HAP-1 (cell line): ENCODE results near the gene SNX3.

Experiments used
- DNase-seq, 2 experiments: peaks; one replicate each; pipeline ENCODE4 v3.0.0-alpha.2; 2016 to 2020; ENCODE audit warnings: low spot score in 2 of 2
- H3K27me3 ChIP-seq: fragments of 250-450 bp; sonication (Bioruptor Pico); 2 replicates; pipeline ENCODE4 v1.5.1; 2020; ENCODE audit warnings: low read depth, mild to moderate bottlenecking, moderate library complexity
- H3K36me3 ChIP-seq: fragments of 250-450 bp; sonication (Bioruptor Pico); replicated peaks from 2 replicates; pipeline ENCODE4 v1.5.1; 2020; ENCODE audit warnings: mild to moderate bottlenecking
- H3K4me1 ChIP-seq: fragments of 250-450 bp; sonication (Bioruptor Pico); 2 replicates; pipeline ENCODE4 v1.5.1; 2020; ENCODE audit warnings: mild to moderate bottlenecking
- H3K4me3 ChIP-seq: fragments of 250-450 bp; sonication (Bioruptor Pico); 2 replicates; pipeline ENCODE4 v1.5.1; 2020; ENCODE audit warnings: mild to moderate bottlenecking, moderate library complexity
- H3K9me3 ChIP-seq: fragments of 250-450 bp; sonication (Bioruptor Pico); 2 replicates; pipeline ENCODE4 v1.5.1; 2020; ENCODE audit warnings: mild to moderate bottlenecking, moderate library complexity
- in situ Hi-C: fragments of 300-500 bp; cut with MboI; formaldehyde crosslinking; loops from 3 replicates; pipeline ENCODE4 v1.14.3; 2020; ENCODE audit warnings: low sequenced_read_pairs, inconsistent platforms, mixed read lengths

The SNX3 gene

GRCh38 chr6:108180266-108180665 lies 80.6 kb downstream of the SNX3 start:
- in situ Hi-C loops = no loop called here
- Histone ChIP-seq H3K27me3 (no peaks in the 10 kb centered on the region), H3K36me3 (no peaks in the 10 kb centered on the region), H3K4me3 (no peak overlapping the region), H3K9me3 (no peaks in the 10 kb centered on the region), H3K4me1 (peaks cover 20% of the 10 kb centered on the region)
- peak; percentile 45 to 73 for DNase-seq

- Histone ChIP-seq H3K4me1 (peaks cover 20% of the 10 kb centered on the region), H3K27me3 (no peaks in the 10 kb centered on the region), H3K36me3 (no peaks in the 10 kb centered on the region), H3K9me3 (no peaks in the 10 kb centered on the region), H3K4me3 (no peak overlapping the region)
- in situ Hi-C loops = no loop called here
- peak; percentile 60 to 76 for DNase-seq
Measured at GRCh38 chr6:108179741-108180140, 81.1 kb downstream of the SNX3 start.

GRCh38 chr6:108176281-108177089 lies 84.4 kb downstream of the SNX3 start:
- H3K4me1 ChIP-seq = peaks cover 20% of the 10 kb centered on the region
- no peak for DNase-seq
- H3K9me3 ChIP-seq = no peaks in the 10 kb centered on the region
- no peak overlapping the region for H3K4me3 ChIP-seq
- no peaks in the 10 kb centered on the region for H3K36me3 ChIP-seq
- no peaks in the 10 kb centered on the region for H3K27me3 ChIP-seq
- in situ Hi-C loops = no loop called here

- H3K36me3 ChIP-seq = no peaks in the 10 kb centered on the region
- H3K9me3 ChIP-seq = no peaks in the 10 kb centered on the region
- in situ Hi-C loops = no loop called here
- DNase-seq = no peak
- no peak overlapping the region for H3K4me3 ChIP-seq
- no peaks in the 10 kb centered on the region for H3K27me3 ChIP-seq
- H3K4me1 ChIP-seq = peaks cover 18% of the 10 kb centered on the region
Measured at GRCh38 chr6:108175592-108176279, 85.1 kb downstream of the SNX3 start.

- DNase-seq = no peak
- in situ Hi-C loops = no loop called here
- Histone ChIP-seq H3K9me3 (no peaks in the 10 kb centered on the region), H3K27me3 (no peaks in the 10 kb centered on the region), H3K4me3 (no peak overlapping the region), H3K36me3 (no peaks in the 10 kb centered on the region), H3K4me1 (peaks cover 15% of the 10 kb centered on the region)
Measured at GRCh38 chr6:108175176-108175591, 85.7 kb downstream of the SNX3 start.

- peak in 1 of 2 experiments; percentile 8 for DNase-seq
- Histone ChIP-seq H3K36me3 (no peaks in the 10 kb centered on the region), H3K9me3 (no peaks in the 10 kb centered on the region), H3K4me3 (no peak overlapping the region), H3K27me3 (no peaks in the 10 kb centered on the region), H3K4me1 (peaks cover 9% of the 10 kb centered on the region)
- in situ Hi-C loops = no loop called here
Measured at GRCh38 chr6:108174371-108175175, 86.3 kb downstream of the SNX3 start.

GRCh38 chr6:108171918-108172516 lies 88.8 kb downstream of the SNX3 start:
- DNase-seq = no peak
- H3K36me3 ChIP-seq = no peaks in the 10 kb centered on the region
- no peak overlapping the region for H3K4me3 ChIP-seq
- H3K27me3 ChIP-seq = no peaks in the 10 kb centered on the region
- no peaks in the 10 kb centered on the region for H3K9me3 ChIP-seq
- in situ Hi-C loops = no loop called here
- no peaks in the 10 kb centered on the region for H3K4me1 ChIP-seq

- no peaks in the 10 kb centered on the region for H3K27me3 ChIP-seq
Measured at GRCh38 chr6:108171291-108171917, 89.4 kb downstream of the SNX3 start.

GRCh38 chr6:108170332-108171290 lies 90.2 kb downstream of the SNX3 start:
- Histone ChIP-seq H3K36me3 (no peaks in the 10 kb centered on the region), H3K9me3 (0 out of 2 replicates have a peak, but pooled peaks cover 2% of the 10 kb centered on the region), H3K27me3 (no peaks in the 10 kb centered on the region), H3K4me3 (no peak overlapping the region), H3K4me1 (no peaks in the 10 kb centered on the region)
- no peak for DNase-seq
- in situ Hi-C loops = no loop called here

More at GRCh38 chr6:108171291-108171917, 89.4 kb downstream of the SNX3 start:
- in situ Hi-C loops = no loop called here
- H3K4me3 ChIP-seq = no peak overlapping the region
- H3K4me1 ChIP-seq = no peaks in the 10 kb centered on the region
- H3K9me3 ChIP-seq = no peaks in the 10 kb centered on the region
- no peaks in the 10 kb centered on the region for H3K36me3 ChIP-seq
- DNase-seq = no peak

GRCh38 chr6:108169464-108170331 lies 91.1 kb downstream of the SNX3 start:
- Histone ChIP-seq H3K27me3 (no peaks in the 10 kb centered on the region), H3K36me3 (no peaks in the 10 kb centered on the region), H3K4me3 (no peak overlapping the region), H3K4me1 (no peaks in the 10 kb centered on the region), H3K9me3 (0 out of 2 replicates have a peak, but pooled peaks cover 2% of the 10 kb centered on the region)
- no peak for DNase-seq
- in situ Hi-C loops = no loop called here

GRCh38 chr6:108168501-108169463 lies 92.1 kb downstream of the SNX3 start:
- Histone ChIP-seq H3K4me1 (no peaks in the 10 kb centered on the region), H3K36me3 (no peaks in the 10 kb centered on the region), H3K4me3 (no peak overlapping the region), H3K27me3 (peaks cover 2% of the 10 kb centered on the region; the same call in 1 of the 2 replicates), H3K9me3 (0 out of 2 replicates have a peak, but pooled peaks cover 2% of the 10 kb centered on the region)
- in situ Hi-C loops = no loop called here
- no peak for DNase-seq
